ENCODE data around the gene OTOA. TPM values are rescaled to one million over a fixed set of nuclear protein-coding genes. Genes with fewer than 3 reads are reported as not detected.
"Not testable (repeated sequence)": the region's sequence is repeated elsewhere in the genome, so short reads cannot be mapped to it uniquely, and the experiment has no call there.

Gene OTOA
- total and polyA plus RNA-seq, 9 donors: 0.04 to 0.47 (median 0.15) TPM; not detected in 4

- H3K36me3 ChIP-seq: no peaks in the 10 kb centered on the region
- no peak for TF ChIP-seq CTCF (IDR thresholded peaks at IDR 0.05)
- no peak for TF ChIP-seq POLR2A (IDR thresholded peaks at IDR 0.05)
- no peak for TF ChIP-seq EP300 (IDR thresholded peaks at IDR 0.05)
- no peak overlapping the region for H3K27ac ChIP-seq
- H3K4me1 ChIP-seq (ENCODE audit: insufficient read depth): no peaks in the 10 kb centered on the region
- H3K9me3 ChIP-seq: no peaks in the 10 kb centered on the region
- DNase-seq: no peak
- no peak overlapping the region for H3K4me3 ChIP-seq
- intact Hi-C loops (cut with DNase I): no loop called here
- H3K27me3 ChIP-seq: no peaks in the 10 kb centered on the region
- WGBS, 3 donors: 85 to 91% (median 86%) methylated on average over 5 of the region's 5 CpGs
These were observed 29.6 kb upstream of the OTOA start for GRCh38 chr16:21634216-21634615.

GRCh38 chr16:21635694-21636093, 28.1 kb upstream of the OTOA start:
- H3K27ac ChIP-seq; intact Hi-C loops (cut with DNase I); DNase-seq; H3K4me1 ChIP-seq (ENCODE audit: insufficient read depth); H3K36me3 ChIP-seq; H3K27me3 ChIP-seq; H3K9me3 ChIP-seq; H3K4me3 ChIP-seq: not testable (repeated sequence)
- WGBS, 3 donors: 89 to 96% (median 94%) methylated on average over 9 of the region's 9 CpGs

GRCh38 chr16:21637032-21637968, 26.5 kb upstream of the OTOA start:
- DNase-seq: no peak
- no peaks in the 10 kb centered on the region for H3K9me3 ChIP-seq
- intact Hi-C loops (cut with DNase I): no loop called here
- no peak overlapping the region for H3K27ac ChIP-seq
- H3K4me3 ChIP-seq: no peak overlapping the region
- TF ChIP-seq EP300 (IDR thresholded peaks at IDR 0.05) (no peak), POLR2A (IDR thresholded peaks at IDR 0.05) (no peak), CTCF (IDR thresholded peaks at IDR 0.05) (no peak)
- no peaks in the 10 kb centered on the region for H3K36me3 ChIP-seq
- no peaks in the 10 kb centered on the region for H3K4me1 ChIP-seq (ENCODE audit: insufficient read depth)
- WGBS, 3 donors: 92 to 94% (median 94%) methylated on average over 37 of the region's 37 CpGs
- H3K27me3 ChIP-seq: no peaks in the 10 kb centered on the region

GRCh38 chr16:21638573-21638975, 25.2 kb upstream of the OTOA start:
- H3K27ac ChIP-seq: no peak overlapping the region
- H3K36me3 ChIP-seq: no peaks in the 10 kb centered on the region
- WGBS, 3 donors: 67 to 75% (median 72%) methylated on average over 4 of the region's 4 CpGs
- H3K4me1 ChIP-seq (ENCODE audit: insufficient read depth): no peaks in the 10 kb centered on the region
- TF ChIP-seq EP300 (IDR thresholded peaks at IDR 0.05) (no peak), CTCF (IDR thresholded peaks at IDR 0.05) (no peak), POLR2A (IDR thresholded peaks at IDR 0.05) (no peak)
- H3K4me3 ChIP-seq: no peak overlapping the region
- H3K9me3 ChIP-seq: no peaks in the 10 kb centered on the region
- DNase-seq: no peak
- H3K27me3 ChIP-seq: no peaks in the 10 kb centered on the region
- intact Hi-C loops (cut with DNase I): no loop called here

- H3K4me1 ChIP-seq (ENCODE audit: insufficient read depth): no peaks in the 10 kb centered on the region
- intact Hi-C loops (cut with DNase I): no loop called here
- H3K27me3 ChIP-seq: no peaks in the 10 kb centered on the region
- DNase-seq: no peak
- 93 to 95% (median 93%) methylated on average over 2 of the region's 2 CpGs for WGBS, 3 donors
- H3K4me3 ChIP-seq: no peak overlapping the region
- no peaks in the 10 kb centered on the region for H3K36me3 ChIP-seq
- no peak overlapping the region for H3K27ac ChIP-seq
- TF ChIP-seq EP300 (IDR thresholded peaks at IDR 0.05) (no peak), POLR2A (IDR thresholded peaks at IDR 0.05) (no peak), CTCF (IDR thresholded peaks at IDR 0.05) (no peak)
- no peaks in the 10 kb centered on the region for H3K9me3 ChIP-seq
These were observed 24.3 kb upstream of the OTOA start for GRCh38 chr16:21639493-21639892.

Measured in ovary (tissue), 9 donors.